Esophagus squamous epithelium (tissue), 5 donors: ENCODE measurements around the gene CCSER1. TPM values are rescaled to one million over a fixed set of nuclear protein-coding genes. Genes with fewer than 3 reads are reported as not detected.
"Not testable (repeated sequence)": the region's sequence is repeated elsewhere in the genome, so short reads cannot be mapped to it uniquely, and the experiment has no call there.

ENCODE experiments used
- DNase-seq: peaks from one replicate; lab custom pipeline; 2025; lab: John Stamatoyannopoulos, UW
- H3K27ac ChIP-seq, 4 donors: fragments of 200-600 bp; sonication (generic); one replicate each; pipeline ENCODE4 v1.5.1; 2016 to 2019; ENCODE audit warnings: mild to moderate bottlenecking in 1 of 4
- H3K27me3 ChIP-seq, 4 donors: fragments of 200-600 bp; sonication (generic); 1 replicate in 3 of 4; 2 replicates in 1 of 4; pipeline versions ENCODE4 v1.5.1 to v1.6.0; 2017 to 2021; ENCODE audit warnings: antibody characterized with exemption in 1 of 4
- H3K36me3 ChIP-seq, 3 donors: fragments of 200-600 bp; sonication (generic); one replicate each; pipeline ENCODE4 v1.5.1; 2016 to 2019
- H3K4me1 ChIP-seq, 3 donors: fragments of 200-600 bp; sonication (generic); one replicate each; pipeline ENCODE4 v1.5.1; 2017 to 2019
- H3K4me3 ChIP-seq, 4 donors: fragments of 200-600 bp; sonication (generic); 1 replicate in 3 of 4; 2 replicates in 1 of 4; pipeline ENCODE4 v1.5.1; 2016 to 2019; ENCODE audit warnings: mild to moderate bottlenecking in 2 of 4, moderate library complexity in 1 of 4
- H3K9me3 ChIP-seq, 3 donors: fragments of 200-600 bp; sonication (generic); one replicate each; pipeline ENCODE4 v1.5.1; 2016 to 2019
- CTCF ChIP-seq, 6 experiments: fragments of 450-650 bp in 4 of 6; fragments of 200-600 bp in 2 of 6; sonication (generic) in 2 of 6; IDR thresholded peaks; one replicate each; pipeline ENCODE4 v1.5.1; 2016 to 2019; ENCODE audit warnings: antibody characterized with exemption in 6 of 6, mild to moderate bottlenecking in 4 of 6, moderate library complexity in 4 of 6
- POLR2A ChIP-seq, 4 donors: fragments of 450-650 bp; IDR thresholded peaks; one replicate each; pipeline ENCODE4 v1.6.1; 2017; ENCODE audit warnings: antibody characterized with exemption in 4 of 4, mild to moderate bottlenecking in 4 of 4, moderate library complexity in 3 of 4
- WGBS, 2 donors: methylation state at CpG; one replicate each; pipeline ENCODE4 v1.1.5; 2018; 5-methylcytosine and 5-hydroxymethylcytosine counted together
- intact Hi-C: fragments of 100-400 bp; cut with DNase I; formaldehyde crosslinking; loops from one replicate; pipeline ENCODE4 v1.15.0; 2022
- total RNA-seq, 4 donors: library from RNA; depleted of rRNA; stranded (reverse); fragments of >200 nt; gene quantifications; one replicate each; pipeline ENCODE4 v1.1.0, GENCODE V29; 2016
- donor health status: DM: yes; HTN: yes; CAD: no.

CCSER1 gene
- total RNA-seq, 4 donors from 2014 or later, result 1.2 to 12.4 (median 2.2) TPM

GRCh38 chr4:91127192-91127591, 1000.0 kb downstream of the CCSER1 start:
- Histone ChIP-seq H3K27ac (no peak overlapping the region), H3K27me3 (no peaks in the 10 kb centered on the region), H3K36me3 (no peaks in the 10 kb centered on the region), H3K9me3 (no peaks in the 10 kb centered on the region), H3K4me3 (no peak overlapping the region), H3K4me1 (no peaks in the 10 kb centered on the region)
- intact Hi-C loops, result no loop called here
- DNase-seq, result no peak
- 62 to 70% methylated on average over 2 of the region's 2 CpGs for WGBS, 2 donors
- TF ChIP-seq POLR2A (IDR thresholded peaks at IDR 0.05) (no peak), CTCF (IDR thresholded peaks at IDR 0.05) (no peak)

- no peaks in the 10 kb centered on the region for H3K9me3 ChIP-seq
- no peaks in the 10 kb centered on the region for H3K36me3 ChIP-seq
- no peaks in the 10 kb centered on the region for H3K4me1 ChIP-seq
- no peak overlapping the region for H3K4me3 ChIP-seq
- no peak for DNase-seq
- TF ChIP-seq POLR2A (IDR thresholded peaks at IDR 0.05) (no peak), CTCF (IDR thresholded peaks at IDR 0.05) (no peak)
- H3K27me3 ChIP-seq, result no peaks in the 10 kb centered on the region
- WGBS, 2 donors, result 13 to 26% methylated on average over 1 of the region's 1 CpG
- no peak overlapping the region for H3K27ac ChIP-seq
- intact Hi-C loops, result no loop called here
Observed at GRCh38 chr4:91127831-91128230, 1000.6 kb downstream of the CCSER1 start.

- TF ChIP-seq POLR2A (IDR thresholded peaks at IDR 0.05) (no peak), CTCF (IDR thresholded peaks at IDR 0.05) (no peak)
- H3K27me3 ChIP-seq, result no peaks in the 10 kb centered on the region
- DNase-seq, result no peak
- no peaks in the 10 kb centered on the region for H3K4me1 ChIP-seq
- WGBS, 2 donors, result 77 to 79% methylated on average over 4 of the region's 4 CpGs
- H3K27ac ChIP-seq, result no peak overlapping the region
- H3K4me3 ChIP-seq, result no peak overlapping the region
- intact Hi-C loops, result no loop called here
- H3K36me3 ChIP-seq, result no peaks in the 10 kb centered on the region
- H3K9me3 ChIP-seq, result no peaks in the 10 kb centered on the region
Observed at GRCh38 chr4:91128519-91128918, 1001.3 kb downstream of the CCSER1 start.

- DNase-seq, result no peak
- intact Hi-C loops, result no loop called here
- no peaks in the 10 kb centered on the region for H3K36me3 ChIP-seq
- no peaks in the 10 kb centered on the region for H3K27me3 ChIP-seq
- H3K9me3 ChIP-seq, result no peaks in the 10 kb centered on the region
- TF ChIP-seq POLR2A (IDR thresholded peaks at IDR 0.05), result no peak
- TF ChIP-seq CTCF (IDR thresholded peaks at IDR 0.05), result no peak
- H3K4me1 ChIP-seq, result no peaks in the 10 kb centered on the region
- no peak overlapping the region for H3K4me3 ChIP-seq
- no peak overlapping the region for H3K27ac ChIP-seq
- 75 to 81% methylated on average over 4 to 6 of the region's 6 CpGs for WGBS, 2 donors
Observed at GRCh38 chr4:91147067-91147466, 1019.9 kb downstream of the CCSER1 start.

- DNase-seq, H3K9me3 ChIP-seq, H3K36me3 ChIP-seq, H3K27me3 ChIP-seq, intact Hi-C loops, H3K4me1 ChIP-seq, H3K4me3 ChIP-seq, H3K27ac ChIP-seq: not testable (repeated sequence)
- 93% methylated on average over 2 of the region's 4 CpGs; no CpG with 5 or more reads in 1 of the 2 donors for WGBS, 2 donors
Observed at GRCh38 chr4:91154041-91154440, 1026.8 kb downstream of the CCSER1 start.

- intact Hi-C loops, H3K27ac ChIP-seq, H3K27me3 ChIP-seq, H3K4me3 ChIP-seq, H3K36me3 ChIP-seq, DNase-seq, H3K4me1 ChIP-seq: not testable (repeated sequence)
- 80% methylated on average over 1 of the region's 42 CpGs; no CpG with 5 or more reads in 1 of the 2 donors for WGBS, 2 donors
- H3K9me3 ChIP-seq, result peaks cover 0 to 21% (median 0%) of the 10 kb centered on the region in 3 donors
Observed at GRCh38 chr4:91167864-91168653, 1040.9 kb downstream of the CCSER1 start.
